ENCODE measurements around the gene IVD. TPM values are rescaled to one million over a fixed set of nuclear protein-coding genes. Genes with fewer than 3 reads are reported as not detected.

Gene IVD
- total and polyA plus RNA-seq, 2 of the 8 experiments (the other 6 are each of a cell fraction or from before 2014, with no cell fraction given) = 55.2 to 78.8 TPM

DNA sequence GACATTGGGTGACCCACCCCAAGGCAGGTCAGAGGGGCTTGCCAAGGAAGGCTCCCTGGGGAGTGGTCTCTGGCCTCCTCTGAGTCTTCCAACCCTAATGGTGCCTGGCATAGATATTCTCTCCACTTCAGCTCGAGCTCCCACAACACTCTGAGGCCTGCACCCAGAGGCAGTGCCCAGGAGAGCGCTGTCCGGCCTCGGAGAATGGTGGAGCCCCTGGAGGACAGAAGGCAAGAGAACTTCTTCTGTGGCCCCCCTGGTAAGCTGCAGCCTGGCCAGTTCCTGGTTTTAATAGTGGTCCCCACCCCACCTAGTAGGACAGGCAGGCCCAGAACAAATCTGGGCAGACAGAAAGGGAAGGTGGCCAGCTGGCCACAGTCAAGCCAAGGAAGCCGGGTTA, 40.6 kb upstream of the IVD start:
- no peak overlapping the region for H2BK120ac ChIP-seq (replicated peaks; ENCODE audit: low read depth, low read length)
- H3K23me2 ChIP-seq (ENCODE audit: low read depth, low read length) = peaks cover 1% of the 10 kb centered on the region
- H4K91ac ChIP-seq (replicated peaks; ENCODE audit: insufficient read length, low read length) = no peak overlapping the region
- no peaks in the 10 kb centered on the region for H3K36me3 ChIP-seq (ENCODE audit: control insufficient read depth in 2 of 4, insufficient read depth in 4 of 4, low read length in 3 of 4)
- no peak overlapping the region for H3K23ac ChIP-seq (ENCODE audit: insufficient read length)
- H3K9me3 ChIP-seq (ENCODE audit: insufficient read depth in 2 of 2, low read depth in 1 of 2, low read length in 1 of 2) = peaks cover 0 to 8% of the 10 kb centered on the region in 2 experiments; a peak in 1 of 4 replicates
- no peak overlapping the region for H2AFZ ChIP-seq (ENCODE audit: low read length)
- H4K5ac ChIP-seq (ENCODE audit: insufficient read length, low read depth, low read length) = no peak overlapping the region
- no peak overlapping the region for H3K56ac ChIP-seq (replicated peaks; ENCODE audit: insufficient read length, low read depth, low read length)
- no peak overlapping the region for H3K14ac ChIP-seq (ENCODE audit: insufficient read length)
- H3K27me3 ChIP-seq (replicated peaks in 1 of 4; ENCODE audit: control insufficient read depth in 3 of 4, extremely low read depth in 1 of 4, insufficient read depth in 3 of 4, low read length in 3 of 4) = peaks cover 5 to 27% (median 23%) of the 10 kb centered on the region in 4 experiments
- H3K9ac ChIP-seq (replicated peaks in 1 of 4; ENCODE audit: extremely low read depth in 1 of 4, low read depth in 3 of 4, low read length in 3 of 4) = no peak overlapping the region
- no peak overlapping the region for H3K4ac ChIP-seq (replicated peaks; ENCODE audit: insufficient read length, low read depth, low read length)
- H3K27ac ChIP-seq (ENCODE audit: low read depth, low read length) = no peak overlapping the region
- H3K4me2 ChIP-seq (ENCODE audit: insufficient read depth in 1 of 2, low read depth in 2 of 2, low read length in 2 of 2) = no peak overlapping the region
- no peak overlapping the region for H2BK15ac ChIP-seq (ENCODE audit: low read length)
- H2BK20ac ChIP-seq (ENCODE audit: low read length) = no peak overlapping the region
- no peak for FAIRE-seq
- no peak overlapping the region for H4K8ac ChIP-seq (ENCODE audit: extremely low read depth, insufficient read depth, low read length)
- peaks cover 0 to 6% (median 4%) of the 10 kb centered on the region in 4 experiments; a peak in 3 of 7 replicates for H3K4me1 ChIP-seq (replicated peaks in 1 of 4; ENCODE audit: control insufficient read depth in 3 of 4, insufficient read depth in 4 of 4, low read length in 3 of 4)
- peaks cover 0 to 1% of the 10 kb centered on the region in 2 experiments for H4K20me1 ChIP-seq (replicated peaks in 1 of 2; ENCODE audit: control insufficient read depth in 1 of 2, insufficient read depth in 2 of 2, low read length in 2 of 2)
- CTCF ChIA-PET (ENCODE audit: partially characterized antibody) = interaction anchor here (0.7 to 13.4 kb wide), 9 partner anchors 11 to 86 kb away, joined by 3 to 452 read pairs (median 5); partner anchors contain the start of genes CCDC9B, DISP2 and PHGR1
- H2AK5ac ChIP-seq (ENCODE audit: low read depth, low read length) = no peak overlapping the region
- H3K4me3 ChIP-seq (ENCODE audit: extremely low read depth in 1 of 4, insufficient read depth in 2 of 4, low read depth in 3 of 4, low read length in 4 of 4) = no peak overlapping the region
- H3K18ac ChIP-seq (ENCODE audit: extremely low read depth, low read length) = no peak overlapping the region
- H2BK12ac ChIP-seq (ENCODE audit: low read depth, low read length) = no peak overlapping the region
- DNase-seq (ENCODE audit: low read depth in 1 of 2, low spot score in 2 of 2) = no peak
- no peaks in the 10 kb centered on the region for H3K79me1 ChIP-seq (ENCODE audit: low read depth, low read length)
- 76% methylated on average over 5 of the region's 5 CpGs; no CpG with 5 or more reads in 1 of the 2 experiments for WGBS, 2 experiments (ENCODE audit: extremely low coverage in 1 of 2, insufficient coverage in 1 of 2, insufficient read length in 1 of 2, insufficient replicate concordance in 2 of 2, low coverage in 1 of 2, low lambda C conversion rate in 2 of 2, missing lambda C conversion rate in 1 of 2)
- H3K79me2 ChIP-seq (ENCODE audit: control insufficient read depth in 1 of 2, insufficient read depth in 2 of 2, low read length in 2 of 2) = no peaks in the 10 kb centered on the region
- H2BK5ac ChIP-seq (ENCODE audit: low read depth, low read length) = no peak overlapping the region
- POLR2A ChIA-PET (ENCODE audit: partially characterized antibody) = interaction anchor here (1.2 to 1.4 kb wide), 2 partner anchors 17 to 41 kb away, joined by 3 to 4 read pairs; partner anchors contain the start of genes IVD and KNSTRN
- no peak for TF ChIP-seq CHD2 (IDR thresholded peaks at IDR 0.05; ENCODE audit: low read length)
